Endothelial cell of coronary artery (primary cell): ENCODE results near the gene BEX1. TPM values are rescaled to one million over a fixed set of nuclear protein-coding genes. Genes with fewer than 3 reads are reported as not detected.

Experiments
- total RNA-seq: library from RNA; depleted of rRNA; stranded (reverse); fragments of >200 nt; gene quantifications from 2 replicates; pipeline ENCODE4 v1.2.3, GENCODE V29; 2014

Gene BEX1
- total RNA-seq, result 0.45 and 1.4 TPM in 2 replicates

GRCh38 chrX:103063918-103064434, at the start of gene BEX1:
Gene BEX1 (minus strand): TSS chrX:103064171. CDS start chrX:103063274, 897 bp downstream.

GRCh38 chrX:103092942-103093341, 29.0 kb upstream of the BEX1 start, which contains the start of gene NXF3:
Gene NXF3 (minus strand): TSS chrX:103093143. CDS start chrX:103093023, 120 bp downstream.

Other genes starting within 250 kb of the BEX1 start
- 0.36 and 0.75 TPM in 2 replicates for gene RAB40AL, start 126.9 kb downstream of the BEX1 start, total RNA-seq
- gene NXF3, start 29.0 kb upstream of the BEX1 start, total RNA-seq, result not detected in 2 replicates
- gene BEX4, start 150.9 kb upstream of the BEX1 start, total RNA-seq, result 13.4 and 16.5 TPM in 2 replicates
- gene TCEAL8, start 191.0 kb upstream of the BEX1 start, total RNA-seq, result 72.7 and 79.3 TPM in 2 replicates
- not detected in 2 replicates for gene TCEAL5, start 212.6 kb upstream of the BEX1 start, total RNA-seq
- gene BEX2, start 246.8 kb upstream of the BEX1 start, total RNA-seq, result 0.27 and 0.38 TPM in 2 replicates